HEK293T (cell line): ENCODE data around the gene TGFB1I1.
"Not testable (repeated sequence)": the region's sequence is repeated elsewhere in the genome, so short reads cannot be mapped to it uniquely, and the experiment has no call there.

Source experiments
- CTCF ChIA-PET: fragments of 350-600 bp; formaldehyde crosslinking; extraction: SDS; loops from one replicate; lab custom pipeline; 2021; ENCODE audit warnings: antibody characterized with exemption, inconsistent platforms; lab: Yijun Ruan, JAX
- POLR2A ChIA-PET: fragments of 350-600 bp; formaldehyde crosslinking; extraction: SDS; loops from one replicate; lab custom pipeline; 2020; ENCODE audit warnings: antibody characterized with exemption, inconsistent platforms; lab: Yijun Ruan, JAX
- DNase-seq: peaks from one replicate; pipeline ENCODE4 v3.0.0; 2012; ENCODE audit warnings: mixed read lengths; ENCODE audit errors: extremely low spot score
- ARNT ChIP-seq: fragments of 450-650 bp; IDR thresholded peaks from 2 replicates; pipeline ENCODE4 v1.6.1; 2017; ENCODE audit warnings: mild to moderate bottlenecking
- BHLHE40 ChIP-seq: fragments of 450-650 bp; IDR thresholded peaks from 2 replicates; pipeline ENCODE4 v1.6.1; 2016; ENCODE audit warnings: mild to moderate bottlenecking, moderate library complexity, borderline replicate concordance
- CTBP1 ChIP-seq: fragments of 450-650 bp; IDR thresholded peaks from 2 replicates; pipeline ENCODE4 v1.6.1; 2016; ENCODE audit warnings: borderline replicate concordance
- ELF4 ChIP-seq: fragments of 450-650 bp; IDR thresholded peaks from 2 replicates; pipeline ENCODE4 v1.6.1; 2017; ENCODE audit warnings: antibody characterized with exemption
- FOXA1 ChIP-seq: fragments of 450-650 bp; IDR thresholded peaks from 2 replicates; pipeline ENCODE4 v1.6.1; 2016; ENCODE audit warnings: mild to moderate bottlenecking
- FOXK2 ChIP-seq: fragments of 450-650 bp; IDR thresholded peaks from 2 replicates; pipeline ENCODE4 v1.6.1; 2016; ENCODE audit warnings: mild to moderate bottlenecking
- FOXM1 ChIP-seq: fragments of 450-650 bp; IDR thresholded peaks from 2 replicates; pipeline ENCODE4 v1.6.1; 2017; ENCODE audit warnings: mild to moderate bottlenecking, borderline replicate concordance
- L3MBTL2 ChIP-seq: fragments of 450-650 bp; conservative IDR thresholded peaks from 2 replicates; pipeline ENCODE4 v1.6.1; 2016; ENCODE audit warnings: mild to moderate bottlenecking
- LEF1 ChIP-seq: fragments of 450-650 bp; IDR thresholded peaks from 2 replicates; pipeline ENCODE4 v1.6.1; 2017; ENCODE audit warnings: mild to moderate bottlenecking, borderline replicate concordance
- NFRKB ChIP-seq: fragments of 450-650 bp; IDR thresholded peaks from 2 replicates; pipeline ENCODE4 v1.6.1; 2016; ENCODE audit warnings: mild to moderate bottlenecking, moderate library complexity
- PKNOX1 ChIP-seq: fragments of 450-650 bp; IDR thresholded peaks from 2 replicates; pipeline ENCODE4 v1.6.1; 2016
- SP1 ChIP-seq: fragments of 450-650 bp; IDR thresholded peaks from 2 replicates; pipeline ENCODE4 v1.6.1; 2017
- SUZ12 ChIP-seq: fragments of 450-650 bp; IDR thresholded peaks from 2 replicates; pipeline ENCODE4 v1.6.1; 2016; ENCODE audit warnings: mild to moderate bottlenecking
- TARDBP ChIP-seq: fragments of 450-650 bp; IDR thresholded peaks from 2 replicates; pipeline ENCODE4 v1.6.1; 2016
- ZNF384 ChIP-seq: fragments of 450-650 bp; IDR thresholded peaks from 2 replicates; pipeline ENCODE4 v1.6.1; 2016

TGFB1I1 gene

GRCh38 chr16:31519759-31520431, 47.9 kb downstream of the TGFB1I1 start:
- ChIA-PET POLR2A (no interaction called here), CTCF (no interaction called here)
- TF ChIP-seq L3MBTL2 (no peak), SP1 (no peak), CTBP1 (no peak), FOXM1 (no peak), BHLHE40 (no peak), LEF1 (no peak), FOXK2 (no peak), SUZ12 (no peak), NFRKB (no peak), TARDBP (no peak), FOXA1 (no peak), ARNT (no peak), PKNOX1 (no peak)
- DNase-seq, result no peak

GRCh38 chr16:31521368-31521767, 49.4 kb downstream of the TGFB1I1 start:
- POLR2A ChIA-PET, result interaction anchor here (1.6 kb wide), 1 partner anchor 11 kb away, joined by 4 read pairs; no protein-coding TSS in a partner anchor
- TF ChIP-seq FOXM1 (no peak), FOXA1 (no peak)
- CTCF ChIA-PET, result no interaction called here
- DNase-seq, result no peak

- ChIA-PET POLR2A (interaction anchor here (1.6 kb wide), 1 partner anchor 12 kb away, joined by 4 read pairs; no protein-coding TSS in a partner anchor), CTCF (no interaction called here)
- no peak for TF ChIP-seq SUZ12
- TF ChIP-seq BHLHE40, result no peak
- TF ChIP-seq ZNF384, result no peak
- no peak for TF ChIP-seq LEF1
- TF ChIP-seq ELF4, result no peak
- no peak for TF ChIP-seq NFRKB
- no peak for TF ChIP-seq FOXK2
- no peak for TF ChIP-seq FOXA1
- DNase-seq, result no peak
Measured at GRCh38 chr16:31522071-31522470, 50.1 kb downstream of the TGFB1I1 start.

- POLR2A ChIA-PET, DNase-seq, CTCF ChIA-PET: not testable (repeated sequence)
Measured at GRCh38 chr16:31523768-31524167, 51.8 kb downstream of the TGFB1I1 start.

- POLR2A ChIA-PET, result interaction anchor here (0.9 kb wide), 1 partner anchor 17 kb away, joined by 3 read pairs; the partner anchor contains the start of gene RUSF1
- no peak for DNase-seq
- CTCF ChIA-PET, result no interaction called here
- TF ChIP-seq FOXA1, result no peak
- no peak for TF ChIP-seq FOXK2
- TF ChIP-seq NFRKB, result no peak
- TF ChIP-seq PKNOX1, result no peak
- TF ChIP-seq CTBP1, result no peak
- no peak for TF ChIP-seq LEF1
- TF ChIP-seq BHLHE40, result no peak
- TF ChIP-seq SUZ12, result no peak
- TF ChIP-seq TARDBP, result no peak
- TF ChIP-seq ZNF384, result no peak
- no peak for TF ChIP-seq FOXM1
- TF ChIP-seq L3MBTL2, result no peak
- no peak for TF ChIP-seq ELF4
- no peak for TF ChIP-seq SP1
- no peak for TF ChIP-seq ARNT
Measured at GRCh38 chr16:31525113-31525512, 53.2 kb downstream of the TGFB1I1 start.
